OCI-LY3 (cell line): ENCODE results near the gene PYGM.

Source experiments
- H2AFZ ChIP-seq: fragments of 200-600, 300-600 bp; shearing (Covaris generic); 2 replicates; pipeline ENCODE4 v1.6.0; 2014; ENCODE audit warnings: antibody characterized with exemption, low read depth, low read length
- H3K27ac ChIP-seq: fragments of 200-600, 300-600 bp; sonication (generic); 2 replicates; pipeline ENCODE4 v1.5.1; 2014; ENCODE audit warnings: mild to moderate bottlenecking, low read length, moderate library complexity, mixed read lengths
- H3K27me3 ChIP-seq: fragments of 200-600, 300-600 bp; sonication (generic); 2 replicates; pipeline ENCODE4 v1.6.1; 2014; ENCODE audit warnings: low read depth, low read length, mixed read lengths
- H3K36me3 ChIP-seq: fragments of 200-600, 300-600 bp; sonication (generic); replicated peaks from 2 replicates; pipeline ENCODE3; 2014; ENCODE audit warnings: low read depth, low read length, mixed read lengths
- H3K4me1 ChIP-seq: fragments of 300-600, 200-600 bp; sonication (generic); 2 replicates; pipeline ENCODE4 v1.6.1; 2014; ENCODE audit warnings: low read length, mixed read lengths
- H3K4me2 ChIP-seq: fragments of 200-600, 300-600 bp; sonication (generic); 2 replicates; pipeline ENCODE4 v1.6.1; 2014; ENCODE audit warnings: low read length, mixed read lengths
- H3K4me3 ChIP-seq: fragments of 300-600, 200-600 bp; sonication (generic); 2 replicates; pipeline ENCODE4 v1.5.1; 2014; ENCODE audit warnings: antibody characterized with exemption, mild to moderate bottlenecking, low read length, moderate library complexity
- H3K79me2 ChIP-seq: fragments of 300-600, 200-600 bp; shearing (Covaris generic); 2 replicates; pipeline ENCODE4 v1.6.1; 2014; ENCODE audit warnings: mild to moderate bottlenecking, low read length, mixed read lengths
- H3K9ac ChIP-seq: fragments of 300-600, 200-600 bp; shearing (Covaris generic); 2 replicates; pipeline ENCODE4 v1.6.0; 2014; ENCODE audit warnings: mild to moderate bottlenecking, low read length, moderate library complexity
- H3K9me3 ChIP-seq: fragments of 200-600, 300-600 bp; shearing (Covaris generic); 2 replicates; pipeline ENCODE4 v1.6.1; 2014; ENCODE audit warnings: low read length, mixed read lengths; ENCODE audit not compliant: insufficient read depth
- H4K20me1 ChIP-seq: fragments of 200-600, 300-600 bp; sonication (generic); 2 replicates; pipeline ENCODE4 v1.6.1; 2016; ENCODE audit warnings: low read length, mixed read lengths; ENCODE audit not compliant: insufficient read depth
- CTCF ChIP-seq: fragments of 200-600, 300-600 bp; sonication (generic); IDR thresholded peaks from 2 replicates; pipeline ENCODE4 v1.5.1; 2014; ENCODE audit warnings: antibody characterized with exemption, low read length, low read depth
- EZH2phosphoT487 ChIP-seq: fragments of 200-600 bp; shearing (Covaris generic); IDR thresholded peaks from 2 replicates; pipeline ENCODE4 v1.6.1; 2018; ENCODE audit warnings: antibody characterized with exemption, mixed run types, low read depth

Gene PYGM

GRCh38 chr11:64803846-64804345, 44.1 kb upstream of the PYGM start:
- H3K9me3 ChIP-seq = no peaks in the 10 kb centered on the region
- H4K20me1 ChIP-seq = no peaks in the 10 kb centered on the region
- H3K79me2 ChIP-seq = peaks cover 16% of the 10 kb centered on the region
- H3K9ac ChIP-seq = peak overlapping the region; percentile 74
- peak overlapping the region; percentile 97 for H3K4me2 ChIP-seq
- H3K4me3 ChIP-seq = peak overlapping the region; percentile 93
- H3K36me3 ChIP-seq = peaks cover 30% of the 10 kb centered on the region
- H3K27ac ChIP-seq = peak overlapping the region; percentile 65
- peaks cover 19% of the 10 kb centered on the region for H3K4me1 ChIP-seq
- TF ChIP-seq EZH2phosphoT487 (no peak), CTCF (no peak)
- H2AFZ ChIP-seq = no peak overlapping the region
- H3K27me3 ChIP-seq = no peaks in the 10 kb centered on the region

GRCh38 chr11:64803158-64803845, 43.5 kb upstream of the PYGM start, which contains the start of gene MAP4K2:
TSS of gene MAP4K2 (minus strand) at chr11:64803214. CDS start at chr11:64803149, 65 bp downstream.
- H3K79me2 ChIP-seq = peaks cover 16% of the 10 kb centered on the region
- peak within 1 kb of the TSS; percentile 77 for H3K9ac ChIP-seq
- peaks cover 32% of the 10 kb centered on the region for H3K36me3 ChIP-seq
- no peak for TF ChIP-seq EZH2phosphoT487
- TF ChIP-seq CTCF = peak; percentile 14; the same call in 1 of the 2 replicates
- peak within 1 kb of the TSS; percentile 65 for H3K27ac ChIP-seq
- H4K20me1 ChIP-seq = no peaks in the 10 kb centered on the region
- no peaks in the 10 kb centered on the region for H3K27me3 ChIP-seq
- peaks cover 19% of the 10 kb centered on the region for H3K4me1 ChIP-seq
- no peaks in the 10 kb centered on the region for H3K9me3 ChIP-seq
- peak within 1 kb of the TSS; percentile 95 for H3K4me3 ChIP-seq
- peak within 1 kb of the TSS; percentile 99 for H3K4me2 ChIP-seq
- peak within 1 kb of the TSS; percentile 55; the same call in 1 of the 2 replicates for H2AFZ ChIP-seq

GRCh38 chr11:64802370-64803157, 42.8 kb upstream of the PYGM start:
- Histone ChIP-seq H3K9ac (peak overlapping the region; percentile 77), H3K79me2 (peaks cover 16% of the 10 kb centered on the region), H3K9me3 (no peaks in the 10 kb centered on the region), H3K4me3 (peak overlapping the region; percentile 95), H4K20me1 (no peaks in the 10 kb centered on the region), H3K4me1 (peaks cover 19% of the 10 kb centered on the region), H3K27me3 (no peaks in the 10 kb centered on the region), H3K36me3 (peaks cover 30% of the 10 kb centered on the region), H3K4me2 (peak overlapping the region; percentile 99), H2AFZ (peak overlapping the region; percentile 47; the same call in 1 of the 2 replicates), H3K27ac (peak overlapping the region; percentile 45)
- TF ChIP-seq CTCF (no peak), EZH2phosphoT487 (no peak)
